Neural cell (in vitro differentiated cells): Measurements from ENCODE around the gene SETD9. TPM values are rescaled to one million over a fixed set of nuclear protein-coding genes. Genes with fewer than 3 reads are reported as not detected.

ENCODE experiments used
- H2AFZ ChIP-seq: fragments of 200-600, 300-800 bp; sonication (generic), shearing (Covaris generic); 2 replicates; pipeline ENCODE4 v1.6.0; 2014; ENCODE audit warnings: low read depth, mild to moderate bottlenecking, antibody characterized with exemption, low read length, moderate library complexity
- H3F3A ChIP-seq: fragments of 200-600 bp; shearing (Covaris generic); 2 replicates; pipeline ENCODE4 v1.6.1; 2016; ENCODE audit warnings: mild to moderate bottlenecking, moderate library complexity, mixed read lengths, antibody characterized with exemption, low read length; ENCODE audit not compliant: insufficient read depth, poor library complexity, severe bottlenecking
- H3K27ac ChIP-seq: fragments of 200-600, 300-800 bp; sonication (generic), shearing (Covaris generic); 2 replicates; pipeline ENCODE4 v1.5.1; 2014; ENCODE audit warnings: mild to moderate bottlenecking, low read length, moderate library complexity
- H3K27me3 ChIP-seq: fragments of 300-800, 200-600 bp; sonication (generic), shearing (Covaris generic); 2 replicates; pipeline ENCODE4 v1.6.0; 2014; ENCODE audit warnings: mild to moderate bottlenecking, low read depth, low read length, moderate library complexity; ENCODE audit not compliant: insufficient read depth
- H3K36me3 ChIP-seq: fragments of 300-800, 200-600 bp; sonication (generic), shearing (Covaris generic); 2 replicates; pipeline ENCODE4 v1.5.1; 2014; ENCODE audit warnings: mild to moderate bottlenecking, antibody characterized with exemption, low read length, moderate library complexity; ENCODE audit not compliant: insufficient read depth
- H3K4me2 ChIP-seq: fragments of 300-800, 200-600 bp; sonication (generic), shearing (Covaris generic); 2 replicates; pipeline ENCODE4 v1.6.0; 2014; ENCODE audit warnings: mild to moderate bottlenecking, low read length
- H3K4me3 ChIP-seq: fragments of 300-800, 200-600 bp; sonication (generic), shearing (Covaris generic); 2 replicates; pipeline ENCODE4 v1.5.1; 2014; ENCODE audit warnings: mild to moderate bottlenecking, low read length, moderate library complexity
- H3K79me2 ChIP-seq: fragments of 200-600 bp; shearing (Covaris generic); replicated peaks from 2 replicates; pipeline ENCODE4 v1.6.0; 2014; ENCODE audit warnings: mild to moderate bottlenecking, low read length, moderate library complexity; ENCODE audit not compliant: insufficient read depth
- H3K9ac ChIP-seq: fragments of 300-800, 200-600 bp; sonication (generic), shearing (Covaris generic); 2 replicates; pipeline ENCODE4 v1.6.1; 2016; ENCODE audit warnings: mild to moderate bottlenecking, low read length, mixed read lengths
- H3K9me2 ChIP-seq: fragments of 200-600 bp; shearing (Covaris generic); 2 replicates; pipeline ENCODE4 v1.6.1; 2016; ENCODE audit warnings: mild to moderate bottlenecking, low read length, mixed read lengths; ENCODE audit not compliant: insufficient read depth
- H3K9me3 ChIP-seq: fragments of 200-600, 300-800 bp; sonication (generic), shearing (Covaris generic); 2 replicates; pipeline ENCODE4 v1.6.1; 2016; ENCODE audit warnings: mild to moderate bottlenecking, mixed run types, low read length, moderate library complexity, mixed read lengths
- H4K20me1 ChIP-seq: fragments of 200-600 bp; shearing (Covaris generic); 2 replicates; pipeline ENCODE4 v1.6.1; 2016; ENCODE audit warnings: mild to moderate bottlenecking, mixed run types; ENCODE audit not compliant: insufficient read depth
- CTCF ChIP-seq: fragments of 450-650 bp; IDR thresholded peaks from 2 replicates; pipeline ENCODE4 v1.5.1; 2014; ENCODE audit warnings: antibody characterized with exemption, mild to moderate bottlenecking, moderate library complexity; ENCODE audit not compliant: poor library complexity, severe bottlenecking
- EP300 ChIP-seq: fragments of 450-650 bp; conservative IDR thresholded peaks from 2 replicates; pipeline ENCODE4 v1.6.1; 2014; ENCODE audit warnings: antibody characterized with exemption, mild to moderate bottlenecking, moderate library complexity; ENCODE audit not compliant: poor library complexity, severe bottlenecking
- EZH2 ChIP-seq: fragments of 200-600, 300-800 bp; shearing (Covaris generic), sonication (generic); IDR thresholded peaks from 2 replicates; pipeline ENCODE4 v1.6.1; 2014; ENCODE audit warnings: antibody characterized with exemption, low read length, borderline replicate concordance, mild to moderate bottlenecking; ENCODE audit not compliant: insufficient read depth, poor library complexity, severe bottlenecking
- MXI1 ChIP-seq: fragments of 450-650 bp; conservative IDR thresholded peaks from 2 replicates; pipeline ENCODE4 v1.6.1; 2014; ENCODE audit warnings: antibody characterized with exemption, mild to moderate bottlenecking; ENCODE audit not compliant: poor library complexity, severe bottlenecking
- POLR2AphosphoS5 ChIP-seq: IDR thresholded peaks from 2 replicates; pipeline ENCODE4 v1.6.1; 2012
- RAD21 ChIP-seq: fragments of 450-650 bp; conservative IDR thresholded peaks from 2 replicates; pipeline ENCODE4 v1.6.1; 2014; ENCODE audit warnings: antibody characterized with exemption, mild to moderate bottlenecking, moderate library complexity
- SMC3 ChIP-seq: fragments of 450-650 bp; conservative IDR thresholded peaks from 2 replicates; pipeline ENCODE4 v1.6.1; 2014; ENCODE audit warnings: antibody characterized with exemption, mild to moderate bottlenecking, moderate library complexity; ENCODE audit not compliant: poor library complexity
- polyA plus RNA-seq: library from polyadenylated mRNA; depleted of rRNA; stranded (reverse); fragments of >200 nt; gene quantifications from 2 replicates; pipeline ENCODE4 v1.2.3, GENCODE V29; 2014
- TF ChIP-seq, protein P1 (sequence below): IDR thresholded peaks from 2 replicates; pipeline ENCODE4 v1.6.1; 2012; ENCODE audit warnings: borderline replicate concordance

Gene SETD9
- polyA plus RNA-seq, 1 donor from 2014 or later, result 11.4 TPM

DNA sequence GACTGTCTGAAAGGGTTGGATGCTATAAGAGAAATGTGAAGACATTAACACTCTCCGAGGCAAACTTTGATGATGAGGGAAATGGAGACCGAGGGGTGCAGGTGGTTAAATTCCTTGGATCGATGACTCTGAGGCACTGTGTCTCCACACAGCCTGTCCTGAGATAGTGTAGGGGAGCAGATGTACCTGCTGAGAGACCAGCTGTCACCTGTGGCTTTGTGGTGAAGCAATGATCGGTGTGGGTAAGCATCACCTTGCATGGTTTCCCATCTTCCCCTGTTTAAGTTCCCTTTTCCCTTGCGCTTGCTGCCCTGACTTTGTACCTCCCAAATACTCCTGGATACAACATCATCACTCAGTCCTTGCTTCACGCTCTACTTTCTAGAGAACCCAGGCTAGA, 52.4 kb downstream of the SETD9 start:
- Histone ChIP-seq H3K27ac (no peak overlapping the region), H3K4me2 (no peak overlapping the region), H3K9me2 (no peaks in the 10 kb centered on the region), H2AFZ (no peak overlapping the region), H3K9me3 (no peaks in the 10 kb centered on the region), H3K27me3 (no peaks in the 10 kb centered on the region), H3F3A (no peaks in the 10 kb centered on the region), H4K20me1 (no peaks in the 10 kb centered on the region), H3K79me2 (no peaks in the 10 kb centered on the region), H3K4me3 (no peak overlapping the region), H3K9ac (no peak overlapping the region), H3K36me3 (no peaks in the 10 kb centered on the region)
- TF ChIP-seq CTCF, result no peak
- no peak for TF ChIP-seq EP300
- TF ChIP-seq MXI1, result no peak
- TF ChIP-seq RAD21, result no peak
- no peak for TF ChIP-seq SMC3

- H3K9me3 ChIP-seq, result no peaks in the 10 kb centered on the region
Observed at GRCh38 chr5:56962286-56962685, 52.9 kb downstream of the SETD9 start.

DNA sequence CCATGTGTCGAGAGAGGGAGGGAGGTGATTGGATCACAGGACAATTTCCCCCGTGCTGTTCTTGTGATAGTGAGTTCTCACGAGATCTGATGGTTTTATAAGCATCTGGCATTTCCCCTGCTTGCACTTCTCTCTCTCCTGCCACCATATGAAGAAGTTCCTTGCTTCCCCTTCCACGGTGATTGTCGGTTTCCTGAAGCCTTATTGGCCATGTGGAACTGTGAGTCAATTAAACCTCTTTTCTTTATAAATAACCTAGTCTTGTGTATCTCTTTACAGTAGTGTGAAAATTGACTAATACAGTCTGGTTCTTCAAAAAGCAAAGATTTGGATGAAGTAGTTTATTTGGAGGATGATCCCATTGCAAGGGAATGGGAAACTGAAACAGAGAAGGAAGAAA, 53.9 kb downstream of the SETD9 start:
- H2AFZ ChIP-seq, result no peak overlapping the region
- TF ChIP-seq SMC3 (no peak), RAD21 (no peak), POLR2AphosphoS5 (no peak), MXI1 (no peak), EP300 (no peak)
- TF ChIP-seq, protein P1, sequence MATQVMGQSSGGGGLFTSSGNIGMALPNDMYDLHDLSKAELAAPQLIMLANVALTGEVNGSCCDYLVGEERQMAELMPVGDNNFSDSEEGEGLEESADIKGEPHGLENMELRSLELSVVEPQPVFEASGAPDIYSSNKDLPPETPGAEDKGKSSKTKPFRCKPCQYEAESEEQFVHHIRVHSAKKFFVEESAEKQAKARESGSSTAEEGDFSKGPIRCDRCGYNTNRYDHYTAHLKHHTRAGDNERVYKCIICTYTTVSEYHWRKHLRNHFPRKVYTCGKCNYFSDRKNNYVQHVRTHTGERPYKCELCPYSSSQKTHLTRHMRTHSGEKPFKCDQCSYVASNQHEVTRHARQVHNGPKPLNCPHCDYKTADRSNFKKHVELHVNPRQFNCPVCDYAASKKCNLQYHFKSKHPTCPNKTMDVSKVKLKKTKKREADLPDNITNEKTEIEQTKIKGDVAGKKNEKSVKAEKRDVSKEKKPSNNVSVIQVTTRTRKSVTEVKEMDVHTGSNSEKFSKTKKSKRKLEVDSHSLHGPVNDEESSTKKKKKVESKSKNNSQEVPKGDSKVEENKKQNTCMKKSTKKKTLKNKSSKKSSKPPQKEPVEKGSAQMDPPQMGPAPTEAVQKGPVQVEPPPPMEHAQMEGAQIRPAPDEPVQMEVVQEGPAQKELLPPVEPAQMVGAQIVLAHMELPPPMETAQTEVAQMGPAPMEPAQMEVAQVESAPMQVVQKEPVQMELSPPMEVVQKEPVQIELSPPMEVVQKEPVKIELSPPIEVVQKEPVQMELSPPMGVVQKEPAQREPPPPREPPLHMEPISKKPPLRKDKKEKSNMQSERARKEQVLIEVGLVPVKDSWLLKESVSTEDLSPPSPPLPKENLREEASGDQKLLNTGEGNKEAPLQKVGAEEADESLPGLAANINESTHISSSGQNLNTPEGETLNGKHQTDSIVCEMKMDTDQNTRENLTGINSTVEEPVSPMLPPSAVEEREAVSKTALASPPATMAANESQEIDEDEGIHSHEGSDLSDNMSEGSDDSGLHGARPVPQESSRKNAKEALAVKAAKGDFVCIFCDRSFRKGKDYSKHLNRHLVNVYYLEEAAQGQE, result no peak
- no peaks in the 10 kb centered on the region for H3K79me2 ChIP-seq
- H3K27ac ChIP-seq, result no peak overlapping the region
- no peaks in the 10 kb centered on the region for H3K27me3 ChIP-seq
- H4K20me1 ChIP-seq, result no peaks in the 10 kb centered on the region
- H3K36me3 ChIP-seq, result no peaks in the 10 kb centered on the region
- no peak overlapping the region for H3K4me3 ChIP-seq
- no peaks in the 10 kb centered on the region for H3F3A ChIP-seq
- H3K9me3 ChIP-seq, result no peaks in the 10 kb centered on the region
- H3K9ac ChIP-seq, result no peak overlapping the region
- no peak overlapping the region for H3K4me2 ChIP-seq
- H3K9me2 ChIP-seq, result no peaks in the 10 kb centered on the region

More at GRCh38 chr5:56962286-56962685, 52.9 kb downstream of the SETD9 start:
- Histone ChIP-seq H3K79me2 (no peaks in the 10 kb centered on the region), H3K9me2 (no peaks in the 10 kb centered on the region), H3K36me3 (no peaks in the 10 kb centered on the region), H3K27me3 (no peaks in the 10 kb centered on the region), H3K9ac (no peak overlapping the region), H3K4me3 (no peak overlapping the region), H2AFZ (no peak overlapping the region), H4K20me1 (no peaks in the 10 kb centered on the region), H3F3A (no peaks in the 10 kb centered on the region), H3K4me2 (no peak overlapping the region), H3K27ac (no peak overlapping the region)
- TF ChIP-seq EZH2 (no peak), EP300 (no peak), CTCF (no peak)
